ENCODE data around the gene OAS1.
A peak's percentile ranks its signal among the peaks of the same experiment; 100 is the strongest.

Gene OAS1

DNA sequence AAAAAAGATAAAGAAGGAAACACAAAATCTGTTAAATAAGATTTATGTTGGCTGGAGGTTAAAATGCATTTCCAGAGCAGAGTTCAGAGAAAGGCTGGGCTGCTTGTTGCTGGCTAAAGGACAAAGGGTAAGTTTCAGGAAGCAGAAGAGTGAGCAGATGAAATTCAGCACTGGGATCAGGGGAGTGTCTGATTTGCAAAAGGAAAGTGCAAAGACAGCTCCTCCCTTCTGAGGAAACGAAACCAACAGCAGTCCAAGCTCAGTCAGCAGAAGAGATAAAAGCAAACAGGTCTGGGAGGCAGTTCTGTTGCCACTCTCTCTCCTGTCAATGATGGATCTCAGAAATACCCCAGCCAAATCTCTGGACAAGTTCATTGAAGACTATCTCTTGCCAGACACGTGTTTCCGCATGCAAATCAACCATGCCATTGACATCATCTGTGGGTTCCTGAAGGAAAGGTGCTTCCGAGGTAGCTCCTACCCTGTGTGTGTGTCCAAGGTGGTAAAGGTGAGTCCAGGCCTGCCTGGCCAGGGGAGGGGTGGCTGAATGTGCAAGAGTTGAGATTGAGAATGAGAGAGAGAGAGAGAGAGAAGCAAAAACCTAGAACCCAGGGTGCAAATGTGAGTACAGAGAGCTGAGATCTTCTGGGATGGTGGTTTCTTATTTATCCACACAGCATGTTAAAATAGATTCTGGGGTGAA is at the start of gene OAS1:
OAS1 (plus strand) TSS at position 251 of the 703 bp plus-strand sequence; CDS start at position 329, 78 bp downstream.
- peak; percentile 45 for DNase-seq

DNA sequence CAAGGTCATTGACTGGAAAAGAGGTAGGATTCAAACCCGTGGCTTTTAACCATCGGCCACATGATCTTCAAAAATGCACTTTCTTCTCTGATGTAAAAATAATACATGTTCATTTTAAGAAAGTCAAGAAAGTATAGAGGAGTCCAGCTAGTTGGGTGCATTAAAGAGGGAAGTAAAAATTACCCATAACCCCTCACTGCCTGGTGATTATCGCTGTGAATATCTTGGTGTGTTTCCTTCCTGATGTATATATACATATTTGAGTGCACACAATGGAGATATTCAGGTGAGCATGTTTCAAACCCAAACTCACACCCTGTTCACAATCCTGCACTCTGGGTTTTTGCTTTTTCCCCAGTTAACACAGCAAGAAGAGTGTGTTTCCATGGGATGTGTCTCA is 47.5 kb upstream of the OAS1 start:
- DNase-seq, result no peak

GRCh38 chr12:112860181-112860580 is 46.6 kb upstream of the OAS1 start:
- no peak for DNase-seq

DNA sequence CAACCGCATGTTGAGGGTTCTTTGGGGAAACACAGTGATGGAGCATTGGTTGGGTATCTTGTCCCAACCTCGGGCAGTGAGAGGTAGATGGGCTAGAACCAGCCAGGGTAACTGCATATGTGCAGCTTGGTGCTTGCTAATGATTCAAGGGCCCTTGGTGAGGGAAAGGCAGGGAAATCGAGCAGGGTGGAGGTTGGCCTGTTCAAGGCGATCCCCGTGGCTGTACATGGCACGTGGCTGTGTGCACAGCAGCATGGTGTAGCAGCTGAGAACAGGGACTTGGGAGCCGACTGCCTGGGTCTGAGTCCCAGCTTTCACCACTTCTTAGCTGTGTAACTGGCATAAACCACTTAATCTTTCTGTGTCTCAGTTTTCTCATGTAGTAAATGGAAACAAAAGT is 45.5 kb upstream of the OAS1 start:
- DNase-seq, result no peak

DNA sequence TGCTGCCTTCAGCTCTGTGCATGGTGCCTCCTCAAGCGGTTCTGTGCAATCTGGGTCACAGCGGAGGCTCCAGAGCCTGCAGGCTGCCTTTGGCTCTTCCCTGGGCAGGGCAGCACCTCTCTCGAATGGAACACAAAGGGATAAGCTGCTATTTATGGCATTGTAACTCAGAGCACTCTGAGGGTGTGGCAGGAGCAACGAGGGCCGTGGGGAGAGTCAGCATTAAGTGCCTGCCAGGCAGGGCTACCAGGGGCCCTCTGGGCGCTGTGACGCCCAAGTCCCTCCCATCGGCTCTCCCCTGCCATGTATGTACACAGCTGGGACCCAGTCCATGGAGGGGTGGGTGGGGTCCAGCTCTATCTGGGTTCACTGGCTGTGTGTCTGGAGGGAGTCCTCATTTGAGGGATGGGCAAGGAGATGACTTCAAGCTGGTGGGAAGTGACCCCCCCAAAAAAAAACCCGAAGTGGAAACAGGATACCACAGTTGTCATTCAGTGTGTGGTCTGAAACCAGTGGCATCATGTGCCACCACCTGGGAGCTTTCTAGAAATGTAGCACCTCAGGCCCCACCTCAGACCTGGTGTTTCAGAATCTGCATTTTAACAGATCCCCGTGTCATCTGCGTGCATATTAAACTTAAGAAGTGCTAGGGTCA is 44.0 kb upstream of the OAS1 start:
- DNase-seq, result no peak

- no peak for DNase-seq
These were observed 38.2 kb upstream of the OAS1 start for GRCh38 chr12:112868459-112869041.

- DNase-seq, result no peak
These were observed 37.7 kb upstream of the OAS1 start for GRCh38 chr12:112869091-112869490.

- no peak for DNase-seq
These were observed 37.0 kb upstream of the OAS1 start for GRCh38 chr12:112869778-112870177.

GRCh38 chr12:112870267-112870980 is 36.3 kb upstream of the OAS1 start:
- DNase-seq, result peak; percentile 31

DNA sequence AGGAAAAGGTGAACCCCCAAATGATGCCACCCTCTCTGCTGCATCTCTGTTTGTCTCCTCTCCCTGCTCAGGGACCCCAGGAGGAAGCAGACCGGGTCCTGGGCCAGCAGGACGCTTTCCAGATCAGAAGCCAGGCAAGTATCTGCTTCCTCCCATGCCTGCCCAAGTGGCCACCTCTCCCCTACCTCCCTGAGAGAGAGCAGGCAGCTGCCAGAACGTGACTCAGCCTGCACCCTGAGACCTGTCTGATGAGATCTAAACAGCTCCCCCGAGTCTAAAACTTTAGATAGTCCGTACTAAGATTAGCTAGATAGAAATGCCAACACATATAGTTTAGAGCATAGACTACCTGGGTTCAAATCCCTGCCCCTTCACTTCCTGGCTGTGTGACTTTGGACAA is 31.2 kb upstream of the OAS1 start:
- no peak for DNase-seq

DNA sequence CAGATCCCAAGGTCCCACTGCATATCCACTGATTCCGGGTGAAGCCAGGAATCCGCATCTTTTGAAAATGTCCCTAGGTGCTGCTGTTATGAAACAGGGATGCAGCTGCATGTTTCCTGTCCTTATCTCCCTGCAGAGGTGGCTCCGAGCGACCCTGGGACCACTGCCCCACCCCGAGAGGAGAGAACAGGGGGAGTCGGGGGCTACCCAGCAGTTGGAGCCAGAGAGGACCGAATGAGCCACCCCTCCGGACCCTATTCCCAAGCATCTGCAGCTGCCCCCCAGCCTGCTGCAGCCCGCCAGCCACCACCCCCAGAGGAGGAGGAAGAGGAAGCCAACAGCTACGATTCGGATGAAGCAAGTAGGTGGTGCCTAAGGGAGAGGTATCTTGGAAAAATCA is 30.3 kb upstream of the OAS1 start:
- DNase-seq, result no peak

DNA sequence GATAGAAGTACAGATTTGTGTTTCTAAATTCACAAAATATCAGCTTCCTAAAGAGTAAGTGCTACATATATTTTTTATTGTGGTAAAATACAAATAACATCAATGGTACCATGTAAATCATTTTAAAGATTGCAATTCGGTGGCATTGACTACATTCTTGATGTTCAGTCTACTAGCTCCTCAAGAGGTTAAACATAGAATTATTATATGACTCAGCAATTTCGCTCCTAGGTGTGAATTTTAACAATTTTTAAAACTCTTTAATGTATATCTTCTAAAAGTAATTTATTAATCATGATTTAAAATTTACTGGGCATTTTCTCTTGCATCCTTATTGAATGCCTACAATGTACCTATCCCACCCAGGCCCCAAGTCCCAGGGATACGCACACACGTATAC is 29.8 kb upstream of the OAS1 start:
- no peak for DNase-seq

DNA sequence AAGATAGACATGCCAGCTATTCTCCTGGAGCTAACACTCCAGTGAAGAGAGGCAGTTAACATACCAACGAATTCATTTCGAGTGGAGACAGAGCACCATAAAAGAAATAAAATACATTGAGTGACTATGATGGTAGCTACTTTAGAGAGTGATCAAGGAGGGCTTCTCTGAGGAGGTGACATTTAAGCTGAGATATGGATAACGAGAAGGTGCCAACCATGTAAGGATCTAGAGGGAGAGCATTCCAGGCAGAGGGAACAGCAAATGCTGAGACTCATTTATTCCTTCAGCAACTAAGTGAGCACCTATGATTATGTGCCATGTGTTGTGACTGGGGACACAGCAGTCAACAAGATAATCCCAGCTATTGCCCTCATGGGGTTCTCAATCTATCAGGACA is 28.3 kb upstream of the OAS1 start:
- no peak for DNase-seq

DNA sequence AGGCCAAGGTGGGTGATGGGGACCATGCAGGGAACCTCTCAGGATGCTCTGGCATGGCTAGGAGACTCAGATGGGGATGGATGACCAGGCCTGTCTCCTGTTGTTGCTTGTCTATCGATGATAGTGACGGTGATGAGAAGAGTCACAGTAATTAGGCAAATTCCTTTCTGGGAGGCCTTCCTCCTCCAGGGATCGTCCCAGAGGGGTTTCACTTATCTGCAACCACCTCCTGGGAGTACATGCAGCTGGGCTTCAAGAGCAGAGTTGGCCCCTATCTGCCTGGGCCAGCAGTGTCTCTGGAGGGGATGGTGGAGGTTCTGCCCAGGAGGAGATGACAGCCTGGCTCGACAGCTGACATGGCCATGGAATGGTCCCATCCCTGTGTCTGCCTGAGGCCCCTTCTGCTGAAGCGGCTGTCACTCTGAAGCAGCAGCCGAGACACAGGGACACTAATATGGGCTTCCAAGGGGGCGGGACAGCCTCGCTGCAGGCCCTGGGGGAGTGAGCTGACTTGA is 27.5 kb upstream of the OAS1 start:
- DNase-seq, result no peak

DNA sequence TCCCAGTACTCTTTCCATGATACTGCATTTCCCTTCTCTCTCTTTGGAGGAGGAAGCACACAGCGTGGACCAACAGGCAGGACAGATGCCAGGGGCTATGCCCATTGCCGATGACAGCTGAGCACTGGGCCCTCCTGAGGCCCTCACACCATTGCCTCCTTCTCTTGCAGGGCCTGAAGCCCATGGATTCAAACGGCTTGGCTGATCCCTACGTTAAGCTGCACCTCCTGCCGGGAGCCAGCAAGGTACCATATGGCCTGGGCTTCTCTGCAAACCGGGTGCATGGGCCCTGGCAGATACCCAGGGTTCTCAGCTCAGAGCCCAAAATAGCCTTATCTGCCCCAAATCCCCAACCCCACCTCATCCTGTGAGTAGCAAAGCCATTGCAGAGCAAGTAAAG is 25.2 kb upstream of the OAS1 start:
- DNase-seq, result no peak

GRCh38 chr12:112885236-112885635 is 21.5 kb upstream of the OAS1 start:
- DNase-seq, result no peak

DNA sequence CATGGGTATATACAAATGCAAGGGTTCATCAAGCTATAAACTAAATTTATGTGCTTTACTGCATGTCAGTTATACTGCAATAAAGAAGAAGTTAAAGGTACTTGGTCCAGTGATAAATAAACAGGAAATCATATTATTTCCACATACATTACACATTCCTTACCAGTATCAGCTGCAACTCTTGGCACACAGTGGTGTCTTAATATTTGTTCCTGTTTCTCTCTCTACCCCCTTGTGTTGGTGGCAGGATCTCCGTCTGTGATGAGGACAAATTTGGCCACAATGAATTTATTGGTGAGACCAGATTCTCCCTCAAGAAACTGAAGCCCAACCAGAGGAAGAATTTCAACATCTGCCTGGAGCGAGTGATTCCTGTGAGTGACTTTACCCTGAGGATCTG is 19.2 kb upstream of the OAS1 start:
- DNase-seq, result no peak

GRCh38 chr12:112891093-112892024 is 15.4 kb upstream of the OAS1 start:
- DNase-seq, result no peak

GRCh38 chr12:112892856-112893255 is 13.9 kb upstream of the OAS1 start:
- DNase-seq, result no peak

GRCh38 chr12:112894128-112894527 is 12.6 kb upstream of the OAS1 start:
- DNase-seq, result no peak

- DNase-seq, result no peak
These were observed 8.4 kb upstream of the OAS1 start for GRCh38 chr12:112898380-112898779.
